Left lung (tissue), 10 donors: ENCODE measurements around the gene PARP6. TPM values are rescaled to one million over a fixed set of nuclear protein-coding genes. Genes with fewer than 3 reads are reported as not detected.
A peak's percentile ranks its signal among the peaks of the same experiment; 100 is the strongest.

ENCODE experiments used
- ATAC-seq: fragments of 200-7000 bp; cut with Tn5 transposase; one replicate; pipeline ENCODE4 v1.9.1; 2020; ENCODE audit warnings: moderate library complexity
- DNase-seq, 4 donors: peaks; one replicate each; pipeline ENCODE4 v3.0.0-alpha.2; 2013 to 2020
- H3K27ac ChIP-seq, 2 donors: fragments of 200-600 bp; sonication (generic) in 1 of 2; one replicate each; pipeline versions ENCODE4 v1.5.0 to v1.8.0; 2020 to 2021
- H3K27me3 ChIP-seq, 2 donors: fragments of 200-600 bp; sonication (generic) in 1 of 2; one replicate each; pipeline versions ENCODE4 v1.5.0 to v1.8.0; 2020 to 2021
- H3K36me3 ChIP-seq, 2 donors: fragments of 200-600 bp; sonication (generic) in 1 of 2; one replicate each; pipeline versions ENCODE4 v1.5.0 to v1.8.0; 2020 to 2021
- H3K4me1 ChIP-seq, 2 donors: fragments of 200-600 bp; one replicate each; pipeline ENCODE4 v1.8.0; 2021
- H3K4me3 ChIP-seq, 2 donors: fragments of 200-600 bp; sonication (generic) in 1 of 2; one replicate each; pipeline versions ENCODE4 v1.5.0 to v1.8.0; 2020 to 2021; ENCODE audit warnings: mild to moderate bottlenecking in 1 of 2
- H3K9me3 ChIP-seq, 2 donors: fragments of 200-600 bp; sonication (generic) in 1 of 2; one replicate each; pipeline versions ENCODE4 v1.5.0 to v1.8.0; 2020 to 2021
- intact Hi-C, 2 donors: fragments of 100-400 bp; cut with DNase I; formaldehyde crosslinking; loops; one replicate each; pipeline versions ENCODE4 v1.11.2 to v1.14.2; 2022
- polyA plus RNA-seq, 6 donors: library from polyadenylated mRNA; unstranded; fragments of 120-200 nt; gene quantifications; one replicate each; pipeline ENCODE4 v1.2.1, GENCODE V29; 2013; ENCODE audit not compliant: insufficient read length in 6 of 6
- total RNA-seq, 2 donors: library from RNA; stranded (reverse); fragmentation: NEBNext Ultra II Directional; extraction: Animal tissue kit (Norgen Biotek cat#: 25700); gene quantifications; one replicate each; pipeline ENCODE4 v1.2.1, GENCODE V29; 2021
- TF ChIP-seq, protein P1 (sequence below), 2 donors: fragments of 200-600 bp; sonication (generic) in 1 of 2; IDR thresholded peaks; one replicate each; pipeline versions ENCODE4 v1.5.0 to v1.8.0; 2021; ENCODE audit warnings: antibody characterized with exemption in 2 of 2
- donor health status: DM: no; HTN: yes; CAD: no.
- donor health status: DM: no; HTN: no; CAD: no.

Gene PARP6
- total and polyA plus RNA-seq, 8 donors = 60.5 to 147 (median 121) TPM

DNA sequence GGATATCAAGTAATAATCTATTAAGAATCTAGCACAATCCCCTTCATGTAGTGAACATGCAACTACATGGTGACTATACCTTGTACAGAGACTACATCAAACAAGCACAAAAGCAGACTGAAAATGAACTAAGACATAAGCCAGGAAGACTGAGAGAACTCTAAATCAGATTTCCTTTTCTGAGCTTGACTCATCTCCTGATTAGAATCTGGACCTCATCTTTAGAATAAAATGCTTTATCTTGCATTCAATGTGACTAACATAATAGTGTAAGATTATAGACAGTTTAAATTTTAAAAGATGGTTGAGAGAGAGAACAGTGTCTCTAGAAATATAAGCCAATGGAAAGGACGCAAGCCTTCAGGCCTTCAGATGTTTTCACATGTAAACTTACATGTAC, 23.8 kb downstream of the PARP6 start:
- no peak for ATAC-seq
- Histone ChIP-seq H3K27me3 (no peaks in the 10 kb centered on the region), H3K36me3 (peaks cover 0 to 90% of the 10 kb centered on the region in 2 donors), H3K9me3 (no peaks in the 10 kb centered on the region), H3K4me3 (no peak overlapping the region), H3K4me1 (peaks cover 0 to 8% of the 10 kb centered on the region in 2 donors), H3K27ac (no peak overlapping the region)
- TF ChIP-seq, protein P1, sequence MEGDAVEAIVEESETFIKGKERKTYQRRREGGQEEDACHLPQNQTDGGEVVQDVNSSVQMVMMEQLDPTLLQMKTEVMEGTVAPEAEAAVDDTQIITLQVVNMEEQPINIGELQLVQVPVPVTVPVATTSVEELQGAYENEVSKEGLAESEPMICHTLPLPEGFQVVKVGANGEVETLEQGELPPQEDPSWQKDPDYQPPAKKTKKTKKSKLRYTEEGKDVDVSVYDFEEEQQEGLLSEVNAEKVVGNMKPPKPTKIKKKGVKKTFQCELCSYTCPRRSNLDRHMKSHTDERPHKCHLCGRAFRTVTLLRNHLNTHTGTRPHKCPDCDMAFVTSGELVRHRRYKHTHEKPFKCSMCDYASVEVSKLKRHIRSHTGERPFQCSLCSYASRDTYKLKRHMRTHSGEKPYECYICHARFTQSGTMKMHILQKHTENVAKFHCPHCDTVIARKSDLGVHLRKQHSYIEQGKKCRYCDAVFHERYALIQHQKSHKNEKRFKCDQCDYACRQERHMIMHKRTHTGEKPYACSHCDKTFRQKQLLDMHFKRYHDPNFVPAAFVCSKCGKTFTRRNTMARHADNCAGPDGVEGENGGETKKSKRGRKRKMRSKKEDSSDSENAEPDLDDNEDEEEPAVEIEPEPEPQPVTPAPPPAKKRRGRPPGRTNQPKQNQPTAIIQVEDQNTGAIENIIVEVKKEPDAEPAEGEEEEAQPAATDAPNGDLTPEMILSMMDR (IDR thresholded peaks at IDR 0.05) = no peak
- intact Hi-C loops = no loop called here
- DNase-seq = no peak

DNA sequence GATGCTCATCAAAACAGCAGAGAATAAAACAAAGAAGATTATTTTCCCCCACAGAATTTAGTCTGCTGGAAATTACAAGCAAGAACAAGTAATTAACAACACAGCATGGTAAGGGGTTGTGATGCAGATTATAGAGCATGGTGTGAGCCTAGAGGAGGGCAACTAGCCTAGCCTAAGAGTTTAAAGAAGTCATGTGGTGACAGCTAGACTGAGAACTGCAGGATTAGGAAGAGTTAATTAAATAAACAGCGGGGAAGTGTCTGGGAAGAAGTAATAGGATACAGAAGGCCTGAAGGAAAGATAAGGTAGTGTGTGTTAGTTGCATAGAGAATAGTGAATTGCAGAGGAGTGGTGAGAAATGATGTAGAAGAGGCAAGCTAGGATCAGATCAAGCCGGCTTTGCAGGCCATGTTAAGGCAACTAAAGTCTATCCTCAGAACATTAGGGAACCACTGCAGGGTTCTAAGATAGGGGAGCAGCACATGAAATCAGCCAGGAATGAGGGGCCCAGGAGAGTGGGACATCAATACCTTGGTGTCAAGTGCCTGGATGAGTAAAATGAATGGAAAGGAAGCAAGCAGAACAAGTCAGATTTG, 29.5 kb downstream of the PARP6 start:
- no peaks in the 10 kb centered on the region for H3K27me3 ChIP-seq
- intact Hi-C loops = no loop called here
- peaks cover 0 to 68% of the 10 kb centered on the region in 2 donors for H3K36me3 ChIP-seq
- no peak overlapping the region for H3K4me3 ChIP-seq
- H3K4me1 ChIP-seq = peaks cover 0 to 7% of the 10 kb centered on the region in 2 donors
- H3K27ac ChIP-seq = no peak overlapping the region
- ATAC-seq (no peak), DNase-seq (no peak)
- no peaks in the 10 kb centered on the region for H3K9me3 ChIP-seq
- TF ChIP-seq, protein P1 (IDR thresholded peaks at IDR 0.05) = no peak

DNA sequence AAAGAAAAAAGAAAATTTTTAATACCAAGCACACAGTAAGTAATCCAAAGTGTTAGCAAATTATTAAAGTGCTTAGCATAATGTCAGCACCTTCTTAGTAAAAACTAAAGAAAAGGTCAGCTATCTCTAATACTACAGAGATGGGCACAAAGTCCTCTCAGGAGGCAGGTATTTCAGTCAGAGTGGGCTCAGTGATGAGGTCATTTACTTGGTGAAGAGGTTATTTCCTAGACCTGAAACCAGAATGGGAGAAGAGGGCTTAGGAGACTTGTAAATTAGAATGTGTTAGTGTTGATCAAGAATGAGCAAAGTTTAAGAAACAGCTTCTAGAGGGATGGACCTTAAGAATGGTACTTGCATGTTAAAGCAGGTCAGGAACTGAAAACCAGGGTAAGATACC, 32.7 kb downstream of the PARP6 start:
- no peaks in the 10 kb centered on the region for H3K9me3 ChIP-seq
- DNase-seq = no peak
- no peak overlapping the region for H3K27ac ChIP-seq
- H3K36me3 ChIP-seq = peaks cover 0 to 42% of the 10 kb centered on the region in 2 donors
- intact Hi-C loops = no loop called here
- H3K27me3 ChIP-seq = no peaks in the 10 kb centered on the region
- TF ChIP-seq, protein P1 (IDR thresholded peaks at IDR 0.05) = no peak
- H3K4me1 ChIP-seq = peaks cover 10 to 25% of the 10 kb centered on the region in 2 donors
- ATAC-seq = no peak
- no peak overlapping the region for H3K4me3 ChIP-seq

GRCh38 chr15:72238586-72238985, 33.8 kb downstream of the PARP6 start:
- no peaks in the 10 kb centered on the region for H3K9me3 ChIP-seq
- ATAC-seq (no peak), DNase-seq (no peak)
- peaks cover 0 to 36% of the 10 kb centered on the region in 2 donors for H3K36me3 ChIP-seq
- H3K4me1 ChIP-seq = peaks cover 10 to 28% of the 10 kb centered on the region in 2 donors
- intact Hi-C loops = no loop called here
- TF ChIP-seq, protein P1 (IDR thresholded peaks at IDR 0.05) = no peak
- H3K27me3 ChIP-seq = no peaks in the 10 kb centered on the region
- H3K4me3 ChIP-seq = no peak overlapping the region
- H3K27ac ChIP-seq = no peak overlapping the region

- TF ChIP-seq, protein P1 (IDR thresholded peaks at IDR 0.05) = no peak
- H3K9me3 ChIP-seq = no peaks in the 10 kb centered on the region
- no peaks in the 10 kb centered on the region for H3K27me3 ChIP-seq
- no peak overlapping the region for H3K4me3 ChIP-seq
- DNase-seq (no peak), ATAC-seq (no peak)
- H3K27ac ChIP-seq = peak overlapping the region; percentile 53 to 81
- intact Hi-C loops = no loop called here
- H3K4me1 ChIP-seq = peaks cover 10 to 34% of the 10 kb centered on the region in 2 donors
- peaks cover 0 to 28% of the 10 kb centered on the region in 2 donors for H3K36me3 ChIP-seq
Measured at GRCh38 chr15:72237853-72238224, 34.5 kb downstream of the PARP6 start.
